ENCODE measurements around the gene ZFP62.
A peak's percentile ranks its signal among the peaks of the same experiment; 100 is the strongest.

ZFP62 gene

GRCh38 chr5:180868960-180869359, 7.9 kb upstream of the ZFP62 start:
- peak; percentile 34 for DNase-seq (ENCODE audit: low read depth)

GRCh38 chr5:180866985-180867384, 5.9 kb upstream of the ZFP62 start:
- no peak for DNase-seq (ENCODE audit: low read depth)

- DNase-seq (ENCODE audit: low read depth), result no peak
These were observed 5.1 kb upstream of the ZFP62 start for GRCh38 chr5:180865981-180866695.

GRCh38 chr5:180862645-180863044, 1.6 kb upstream of the ZFP62 start:
- DNase-seq (ENCODE audit: low read depth), result no peak

GRCh38 chr5:180860273-180860886, 696 bp downstream of the ZFP62 start:
- no peak for DNase-seq (ENCODE audit: low read depth)

- no peak for DNase-seq (ENCODE audit: low read depth)
These were observed 2.5 kb downstream of the ZFP62 start for GRCh38 chr5:180858586-180858985.

- DNase-seq (ENCODE audit: low read depth), result no peak
These were observed 7.3 kb downstream of the ZFP62 start for GRCh38 chr5:180853848-180854176.

- DNase-seq (ENCODE audit: low read depth), result no peak
These were observed 7.8 kb downstream of the ZFP62 start for GRCh38 chr5:180853121-180853847.

GRCh38 chr5:180852495-180852894, 8.6 kb downstream of the ZFP62 start:
- no peak for DNase-seq (ENCODE audit: low read depth)

GRCh38 chr5:180850434-180851078, 10.5 kb downstream of the ZFP62 start:
- no peak for DNase-seq (ENCODE audit: low read depth)

- no peak for DNase-seq (ENCODE audit: low read depth)
These were observed 11.2 kb downstream of the ZFP62 start for GRCh38 chr5:180849827-180850226.

GRCh38 chr5:180848878-180849277, 12.2 kb downstream of the ZFP62 start:
- DNase-seq (ENCODE audit: low read depth), result no peak

- no peak for DNase-seq (ENCODE audit: low read depth)
These were observed 12.8 kb downstream of the ZFP62 start for GRCh38 chr5:180848265-180848664.

- DNase-seq (ENCODE audit: low read depth), result no peak
These were observed 14.1 kb downstream of the ZFP62 start for GRCh38 chr5:180847026-180847425.

- no peak for DNase-seq (ENCODE audit: low read depth)
These were observed 16.2 kb downstream of the ZFP62 start for GRCh38 chr5:180844858-180845257.

GRCh38 chr5:180844432-180844831, 16.6 kb downstream of the ZFP62 start:
- no peak for DNase-seq (ENCODE audit: low read depth)

- DNase-seq (ENCODE audit: low read depth), result no peak
These were observed 21.1 kb downstream of the ZFP62 start for GRCh38 chr5:180839935-180840334.

- no peak for DNase-seq (ENCODE audit: low read depth)
These were observed 21.8 kb downstream of the ZFP62 start for GRCh38 chr5:180839227-180839626.

- no peak for DNase-seq (ENCODE audit: low read depth)
These were observed 23.6 kb downstream of the ZFP62 start for GRCh38 chr5:180837478-180837877.

GRCh38 chr5:180832638-180833068, 28.4 kb downstream of the ZFP62 start:
- DNase-seq (ENCODE audit: low read depth), result no peak

GRCh38 chr5:180831139-180832093, 29.7 kb downstream of the ZFP62 start:
- peak; percentile 37 for DNase-seq (ENCODE audit: low read depth)
